CD4-positive, alpha-beta memory T cell (primary cell): Measurements from ENCODE around the gene OR5K1. TPM values are rescaled to one million over a fixed set of nuclear protein-coding genes. Genes with fewer than 3 reads are reported as not detected.

Experiments
- CTCF ChIA-PET: fragments of 350-600 bp; sonication (Branson Sonifier 250); formaldehyde crosslinking; loops from one replicate; lab custom pipeline; 2021; ENCODE audit warnings: inconsistent platforms; ENCODE audit not compliant: partially characterized antibody; lab: Charles Lee
- POLR2A ChIA-PET: fragments of 350-600 bp; sonication (Branson Sonifier 250); formaldehyde crosslinking; loops from one replicate; lab custom pipeline; 2021; ENCODE audit not compliant: partially characterized antibody; lab: Charles Lee
- DNase-seq, 5 donors: peaks; one replicate each; pipeline versions ENCODE4 v3.0.0 to v3.0.0-alpha.2; 2020 to 2022; ENCODE audit warnings: mixed read lengths in 1 of 5
- H3K27ac ChIP-seq: one replicate; pipeline ENCODE4 v1.7.0; 2013; ENCODE audit warnings: low read depth, low read length
- H3K27me3 ChIP-seq: 2 replicates; pipeline ENCODE4 v1.7.0; 2013; ENCODE audit warnings: mild to moderate bottlenecking, low read length, moderate library complexity; ENCODE audit not compliant: insufficient read depth
- H3K36me3 ChIP-seq: 2 replicates; pipeline ENCODE4 v1.7.0; 2013; ENCODE audit warnings: mild to moderate bottlenecking, low read length, moderate library complexity; ENCODE audit not compliant: insufficient read depth
- H3K4me1 ChIP-seq: 2 replicates; pipeline ENCODE4 v1.7.0; 2013; ENCODE audit warnings: mild to moderate bottlenecking, low read length, moderate library complexity; ENCODE audit not compliant: insufficient read depth
- H3K4me3 ChIP-seq, 2 donors: one replicate each; pipeline ENCODE4 v1.7.0; 2013; ENCODE audit warnings: low read length in 2 of 2, mild to moderate bottlenecking in 1 of 2
- H3K9me3 ChIP-seq, 2 donors: one replicate each; pipeline ENCODE4 v1.7.0; 2013; ENCODE audit warnings: low read length in 2 of 2, control low read depth in 1 of 2; ENCODE audit not compliant: control insufficient read depth in 1 of 2
- H3K27ac Mint-ChIP-seq, 7 donors: one replicate each; pipeline ENCODE4 v1.8.0; 2020 to 2021; ENCODE audit warnings: mixed read lengths in 7 of 7, mild to moderate bottlenecking in 6 of 7, inconsistent platforms in 3 of 7, moderate library complexity in 3 of 7
- H3K27me3 Mint-ChIP-seq, 2 donors: one replicate each; pipeline ENCODE4 v1.8.0; 2020 to 2021; ENCODE audit warnings: mixed read lengths in 2 of 2
- H3K36me3 Mint-ChIP-seq, 2 donors: one replicate each; pipeline ENCODE4 v1.8.0; 2020 to 2021; ENCODE audit warnings: mixed read lengths in 2 of 2, inconsistent platforms in 1 of 2, mild to moderate bottlenecking in 1 of 2
- H3K4me1 Mint-ChIP-seq, 4 donors: one replicate each; pipeline ENCODE4 v1.8.0; 2020 to 2021; ENCODE audit warnings: mixed read lengths in 4 of 4, mild to moderate bottlenecking in 1 of 4
- H3K4me3 Mint-ChIP-seq, 8 donors: one replicate each; pipeline ENCODE4 v1.8.0; 2020 to 2021; ENCODE audit warnings: mixed read lengths in 8 of 8, mild to moderate bottlenecking in 7 of 8, moderate library complexity in 6 of 8, inconsistent platforms in 3 of 8
- H3K9me3 Mint-ChIP-seq, 8 donors: one replicate each; pipeline ENCODE4 v1.8.0; 2020 to 2021; ENCODE audit warnings: mixed read lengths in 8 of 8, mild to moderate bottlenecking in 5 of 8, inconsistent platforms in 3 of 8, moderate library complexity in 1 of 8
- intact Hi-C: fragments of 100-400 bp; cut with micrococcal nuclease; formaldehyde crosslinking; loops from one replicate; pipeline ENCODE4 v1.15.1; 2023
- polyA plus RNA-seq, 2 donors: library from polyadenylated mRNA; unstranded; fragments of 300-500 nt; fragmentation: Illumina TruSeq; gene quantifications; one replicate each; pipeline ENCODE4 v1.2.3, GENCODE V29; 2021
- total RNA-seq, 2 experiments: library from RNA; stranded (reverse); gene quantifications; one replicate each; pipeline ENCODE4 v1.2.3, GENCODE V29; 2021

The OR5K1 gene
- not detected for total RNA-seq
- not detected for polyA plus RNA-seq

DNA sequence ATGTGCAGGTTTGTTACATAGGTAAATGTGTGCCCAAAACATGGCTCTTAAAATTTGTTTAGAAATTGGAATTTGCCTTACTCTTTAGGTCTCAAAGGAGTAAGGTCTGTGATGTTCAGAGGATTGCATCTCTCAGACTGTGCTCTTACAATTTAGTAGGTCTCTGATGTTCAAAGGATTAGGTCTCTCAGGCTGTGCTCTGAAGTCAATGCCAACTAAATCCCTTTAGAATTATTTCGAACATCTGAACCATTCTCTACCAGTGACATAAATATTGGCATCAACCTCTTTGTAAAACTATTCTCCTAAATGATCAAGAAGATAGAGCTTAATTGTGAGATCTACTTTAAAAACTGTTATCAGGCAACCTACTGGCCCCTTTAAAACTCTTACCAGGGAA lies at the start of gene OR5K1:
TSS of gene OR5K1 (plus strand) at position 301 of the 400 bp plus-strand sequence. CDS start 6,376 bp downstream, outside the sequence.
- DNase-seq, result no peak
- POLR2A ChIA-PET, result no interaction called here
- no peak within 1 kb of the TSS for H3K4me3 ChIP-seq
- no peak within 1 kb of the TSS for H3K27ac ChIP-seq
- H3K4me3 Mint-ChIP-seq, result no peak within 1 kb of the TSS
- H3K9me3 ChIP-seq, result no peaks in the 10 kb centered on the region
- H3K27ac Mint-ChIP-seq, result peak within 1 kb of the TSS in 2 of 7 donors; percentile 6 to 16
- H3K4me1 ChIP-seq, result no peaks in the 10 kb centered on the region
- H3K36me3 Mint-ChIP-seq, result no peaks in the 10 kb centered on the region
- peaks cover 0 to 8% (median 2%) of the 10 kb centered on the region in 8 donors for H3K9me3 Mint-ChIP-seq
- intact Hi-C loops, result no loop called here
- H3K27me3 ChIP-seq, result no peaks in the 10 kb centered on the region
- H3K4me1 Mint-ChIP-seq, result no peaks in the 10 kb centered on the region
- H3K27me3 Mint-ChIP-seq, result no peaks in the 10 kb centered on the region
- CTCF ChIA-PET, result no interaction called here
- no peaks in the 10 kb centered on the region for H3K36me3 ChIP-seq

- H3K4me1 Mint-ChIP-seq, result no peaks in the 10 kb centered on the region
Observed at GRCh38 chr3:98432575-98432974, 30.4 kb upstream of the OR5K1 start.

GRCh38 chr3:98433764-98434163 lies 29.2 kb upstream of the OR5K1 start:
- Histone ChIP-seq H3K36me3 (no peaks in the 10 kb centered on the region), H3K4me1 (no peaks in the 10 kb centered on the region), H3K27ac (no peak overlapping the region), H3K9me3 (peaks cover 0 to 13% of the 10 kb centered on the region in 2 donors), H3K4me3 (no peak overlapping the region), H3K27me3 (no peaks in the 10 kb centered on the region)
- POLR2A ChIA-PET, result no interaction called here
- H3K36me3 Mint-ChIP-seq, result peaks cover 2 to 12% of the 10 kb centered on the region in 2 donors
- no peak overlapping the region for H3K27ac Mint-ChIP-seq
- H3K27me3 Mint-ChIP-seq, result no peaks in the 10 kb centered on the region
- H3K4me1 Mint-ChIP-seq, result no peaks in the 10 kb centered on the region
- no peak for DNase-seq
- CTCF ChIA-PET, result no interaction called here
- no peak overlapping the region for H3K4me3 Mint-ChIP-seq
- peaks cover 0 to 35% (median 22%) of the 10 kb centered on the region in 8 donors for H3K9me3 Mint-ChIP-seq
- intact Hi-C loops, result no loop called here

More at GRCh38 chr3:98432575-98432974, 30.4 kb upstream of the OR5K1 start:
- POLR2A ChIA-PET, result no interaction called here
- Histone ChIP-seq H3K4me1 (no peaks in the 10 kb centered on the region), H3K27me3 (no peaks in the 10 kb centered on the region), H3K4me3 (no peak overlapping the region), H3K27ac (no peak overlapping the region), H3K9me3 (peaks cover 0 to 20% of the 10 kb centered on the region in 2 donors), H3K36me3 (no peaks in the 10 kb centered on the region)
- Mint-ChIP-seq H3K27ac (no peak overlapping the region), H3K27me3 (no peaks in the 10 kb centered on the region), H3K4me3 (no peak overlapping the region), H3K9me3 (peaks cover 0 to 47% (median 29%) of the 10 kb centered on the region in 8 donors), H3K36me3 (peaks cover 2 to 12% of the 10 kb centered on the region in 2 donors)
- intact Hi-C loops, result no loop called here
- no peak for DNase-seq
- CTCF ChIA-PET, result no interaction called here

DNA sequence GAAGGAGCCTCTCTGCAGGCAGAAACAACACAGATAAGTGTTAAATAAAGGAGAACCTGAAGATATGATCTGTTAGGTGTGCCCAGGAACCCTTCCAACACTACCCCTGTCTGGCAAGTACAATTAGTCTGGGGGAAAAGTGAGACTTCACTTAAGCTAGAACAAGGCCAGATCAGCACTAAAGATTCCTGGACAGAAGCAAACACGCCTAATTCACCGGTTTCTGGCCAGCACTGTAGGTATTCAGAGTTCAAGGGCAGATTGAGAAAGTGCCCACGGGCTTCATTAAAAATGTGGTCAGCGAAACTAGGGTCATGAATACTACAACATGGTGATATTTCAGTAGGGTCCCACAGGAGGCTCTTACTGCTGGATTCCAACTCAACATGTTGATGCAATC lies 28.6 kb upstream of the OR5K1 start:
- no peak overlapping the region for H3K27ac ChIP-seq

GRCh38 chr3:98440283-98440682 lies 22.7 kb upstream of the OR5K1 start:
- Histone ChIP-seq H3K4me1 (no peaks in the 10 kb centered on the region), H3K27me3 (no peaks in the 10 kb centered on the region), H3K36me3 (no peaks in the 10 kb centered on the region), H3K9me3 (no peaks in the 10 kb centered on the region), H3K4me3 (no peak overlapping the region), H3K27ac (no peak overlapping the region)
- ChIA-PET CTCF (no interaction called here), POLR2A (no interaction called here)
- Mint-ChIP-seq H3K36me3 (no peaks in the 10 kb centered on the region), H3K4me3 (no peak overlapping the region), H3K27me3 (no peaks in the 10 kb centered on the region), H3K27ac (no peak overlapping the region), H3K9me3 (no peaks in the 10 kb centered on the region), H3K4me1 (no peaks in the 10 kb centered on the region)
- DNase-seq, result no peak
- intact Hi-C loops, result loop anchor here (5.0 kb wide), 1 partner anchor 132 kb away; no protein-coding TSS in a partner anchor

More for the DNA sequence above, 28.6 kb upstream of the OR5K1 start:
- peaks cover 0 to 12% of the 10 kb centered on the region in 2 donors for H3K36me3 Mint-ChIP-seq
- no peak overlapping the region for H3K4me3 Mint-ChIP-seq
- ChIA-PET CTCF (interaction anchor here (0.9 kb wide), 1 partner anchor 116 kb away, joined by 4 read pairs; no protein-coding TSS in a partner anchor), POLR2A (no interaction called here)
- H3K27me3 Mint-ChIP-seq, result no peaks in the 10 kb centered on the region
- peaks cover 0 to 29% (median 16%) of the 10 kb centered on the region in 8 donors for H3K9me3 Mint-ChIP-seq
- Histone ChIP-seq H3K4me3 (no peak overlapping the region), H3K9me3 (peaks cover 0 to 7% of the 10 kb centered on the region in 2 donors), H3K4me1 (no peaks in the 10 kb centered on the region), H3K27me3 (no peaks in the 10 kb centered on the region), H3K36me3 (no peaks in the 10 kb centered on the region)
- H3K27ac Mint-ChIP-seq, result no peak overlapping the region
- DNase-seq, result no peak
- intact Hi-C loops, result no loop called here
- no peaks in the 10 kb centered on the region for H3K4me1 Mint-ChIP-seq

DNA sequence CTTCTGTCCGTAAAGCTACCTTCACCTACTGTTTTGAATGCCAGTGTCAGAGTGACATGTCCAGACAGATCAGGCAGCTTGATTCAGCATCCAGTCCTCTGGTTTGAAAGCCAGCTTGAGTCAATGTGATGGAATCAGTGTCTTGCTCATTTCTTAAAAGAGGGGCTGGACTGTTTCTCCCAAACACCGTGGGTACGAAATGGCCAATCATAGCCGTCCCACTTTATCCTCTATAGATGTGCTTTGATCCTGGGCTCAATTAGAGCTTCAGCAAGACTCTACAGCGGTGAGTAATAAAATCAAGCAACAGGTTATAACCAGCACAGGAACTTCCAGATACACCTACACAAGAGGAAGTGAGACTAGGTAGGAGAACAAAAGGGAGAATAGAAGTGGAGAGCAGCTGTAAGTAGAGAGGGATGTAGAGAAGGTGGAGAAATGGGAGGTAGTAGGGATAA lies 17.0 kb upstream of the OR5K1 start:
- no peak for DNase-seq
- no peaks in the 10 kb centered on the region for H3K4me1 ChIP-seq
- ChIA-PET CTCF (no interaction called here), POLR2A (no interaction called here)
- Mint-ChIP-seq H3K27me3 (peaks cover 3 to 5% of the 10 kb centered on the region in 2 donors), H3K4me1 (peaks cover 2 to 5% (median 3%) of the 10 kb centered on the region in 4 donors), H3K27ac (peak overlapping the region in 1 of 7 donors; percentile 5), H3K36me3 (no peaks in the 10 kb centered on the region), H3K4me3 (no peak overlapping the region), H3K9me3 (peaks cover 0 to 3% (median 0%) of the 10 kb centered on the region in 8 donors)
- intact Hi-C loops, result no loop called here
- H3K36me3 ChIP-seq, result no peaks in the 10 kb centered on the region
- no peaks in the 10 kb centered on the region for H3K9me3 ChIP-seq
- H3K27me3 ChIP-seq, result no peaks in the 10 kb centered on the region
- H3K4me3 ChIP-seq, result no peak overlapping the region
- no peak overlapping the region for H3K27ac ChIP-seq

- ChIA-PET POLR2A (no interaction called here), CTCF (no interaction called here)
- H3K27ac Mint-ChIP-seq, result peak overlapping the region in 3 of 7 donors; percentile 12 to 79 (median 68)
Observed at GRCh38 chr3:98449606-98450193, 13.3 kb upstream of the OR5K1 start.

More at GRCh38 chr3:98449606-98450193, 13.3 kb upstream of the OR5K1 start:
- H3K36me3 Mint-ChIP-seq, result no peaks in the 10 kb centered on the region
- H3K4me1 Mint-ChIP-seq, result peaks cover 2 to 5% (median 3%) of the 10 kb centered on the region in 4 donors
- Histone ChIP-seq H3K27ac (no peak overlapping the region), H3K9me3 (no peaks in the 10 kb centered on the region), H3K27me3 (no peaks in the 10 kb centered on the region), H3K4me1 (no peaks in the 10 kb centered on the region), H3K4me3 (no peak overlapping the region), H3K36me3 (no peaks in the 10 kb centered on the region)
- peaks cover 0 to 3% (median 0%) of the 10 kb centered on the region in 8 donors for H3K9me3 Mint-ChIP-seq
- H3K27me3 Mint-ChIP-seq, result peaks cover 3 to 5% of the 10 kb centered on the region in 2 donors
- H3K4me3 Mint-ChIP-seq, result no peak overlapping the region
- DNase-seq, result no peak
- intact Hi-C loops, result no loop called here
